GM21390 (cell line): ENCODE measurements around the gene TFCP2L1.

Experiments used
- ATAC-seq: cut with Tn5 transposase; IDR thresholded peaks from one replicate; pipeline ENCODE4 v1.9.1; 2021; ENCODE audit not compliant: unreplicated experiment

Gene TFCP2L1

GRCh38 chr2:121179467-121179866, 105.5 kb downstream of the TFCP2L1 start:
- ATAC-seq = no peak

GRCh38 chr2:121178730-121179129, 106.3 kb downstream of the TFCP2L1 start:
- ATAC-seq = no peak

- no peak for ATAC-seq
Observed at GRCh38 chr2:121177896-121178295, 107.1 kb downstream of the TFCP2L1 start.

GRCh38 chr2:121175326-121175725, 109.7 kb downstream of the TFCP2L1 start:
- ATAC-seq = no peak

GRCh38 chr2:121173806-121174205, 111.2 kb downstream of the TFCP2L1 start:
- ATAC-seq = no peak

- ATAC-seq = no peak
Observed at GRCh38 chr2:121173112-121173511, 111.9 kb downstream of the TFCP2L1 start.

GRCh38 chr2:121172456-121172855, 112.5 kb downstream of the TFCP2L1 start:
- no peak for ATAC-seq

GRCh38 chr2:121171625-121172119, 113.3 kb downstream of the TFCP2L1 start:
- ATAC-seq = no peak

GRCh38 chr2:121170577-121170976, 114.4 kb downstream of the TFCP2L1 start:
- ATAC-seq = no peak

- ATAC-seq = no peak
Observed at GRCh38 chr2:121167411-121167810, 117.6 kb downstream of the TFCP2L1 start.
